PC-3 (cell line): ENCODE measurements around the gene AQP6.

Experiments
- CTCF ChIP-seq: fragments of 300-600 bp; sonication (generic); conservative IDR thresholded peaks from 2 replicates; pipeline ENCODE4 v1.5.1; 2017; ENCODE audit warnings: antibody characterized with exemption, low read depth, mild to moderate bottlenecking, low read length
- EZH2phosphoT487 ChIP-seq: fragments of 300-600 bp; sonication (generic); IDR thresholded peaks from 2 replicates; pipeline ENCODE4 v1.6.1; 2018; ENCODE audit warnings: mild to moderate bottlenecking, antibody characterized with exemption, low read length, borderline replicate concordance

- no peak for TF ChIP-seq EZH2phosphoT487
- TF ChIP-seq CTCF: no peak
Observed at GRCh38 chr12:49934505-49934904, 38.2 kb upstream of the AQP6 start.
